Spleen (tissue), 7 donors: ENCODE data around the gene CEBPB.

Experiments used
- CTCF ChIP-seq, 11 experiments: fragments of 200-600 bp in 7 of 11; fragments of 450-650 bp in 4 of 11; sonication (generic) in 4 of 11; IDR thresholded peaks in 8 of 11; conservative IDR thresholded peaks in 3 of 11; 1 replicate in 7 of 11; 2 replicates in 4 of 11; pipeline versions ENCODE4 v1.4.0 to v1.8.0; 2016 to 2021; ENCODE audit warnings: antibody characterized with exemption in 11 of 11, inconsistent platforms in 4 of 11, mild to moderate bottlenecking in 1 of 11
- POLR2A ChIP-seq, 3 donors: fragments of 450-650 bp; IDR thresholded peaks; one replicate each; pipeline ENCODE4 v1.5.1; 2017; ENCODE audit warnings: antibody characterized with exemption in 3 of 3, mild to moderate bottlenecking in 1 of 3
- donor health status: DM: no; HTN: no; CAD: no; lungs with moderate emphysema.
- donor health status: DM: no; HTN: no; CAD: no.
- donor health status: DM: no; HTN: no; CAD: no.

GRCh38 chr20:50199703-50200102, 9.1 kb downstream of the CEBPB start:
- TF ChIP-seq CTCF (IDR thresholded peaks at IDR 0.05 in 8 of 11, conservative IDR thresholded peaks at IDR 0.05 in 3 of 11) (no peak), POLR2A (IDR thresholded peaks at IDR 0.05) (no peak)
